BLaER1 (cell line): ENCODE results near the gene IGSF9B.

Experiments used
- H3K27ac ChIP-seq: shearing (Covaris generic); formaldehyde crosslinking; 2 replicates; pipeline ENCODE4 v1.8.1; 2022
- H3K27me3 ChIP-seq: shearing (Covaris generic); formaldehyde crosslinking; 2 replicates; pipeline ENCODE4 v1.8.1; 2022
- H3K36me3 ChIP-seq: shearing (Covaris generic); formaldehyde crosslinking; 2 replicates; pipeline ENCODE4 v1.8.1; 2022
- H3K4me1 ChIP-seq: shearing (Covaris generic); formaldehyde crosslinking; 2 replicates; pipeline ENCODE4 v1.8.1; 2022
- H3K4me2 ChIP-seq: shearing (Covaris generic); formaldehyde crosslinking; 2 replicates; pipeline ENCODE4 v1.8.1; 2022
- H3K4me3 ChIP-seq: shearing (Covaris generic); formaldehyde crosslinking; 2 replicates; pipeline ENCODE4 v1.8.1; 2022
- H3K9ac ChIP-seq: shearing (Covaris generic); formaldehyde crosslinking; 2 replicates; pipeline ENCODE4 v1.8.1; 2022
- H3K9me3 ChIP-seq: shearing (Covaris generic); formaldehyde crosslinking; 2 replicates; pipeline ENCODE4 v1.8.1; 2022
- H4K20me1 ChIP-seq: shearing (Covaris generic); formaldehyde crosslinking; 2 replicates; pipeline ENCODE4 v1.8.1; 2022
- Cebpa-rat ChIP-seq: shearing (Covaris generic); IDR thresholded peaks from 2 replicates; pipeline ENCODE4 v1.8.1; 2022

Gene IGSF9B

DNA sequence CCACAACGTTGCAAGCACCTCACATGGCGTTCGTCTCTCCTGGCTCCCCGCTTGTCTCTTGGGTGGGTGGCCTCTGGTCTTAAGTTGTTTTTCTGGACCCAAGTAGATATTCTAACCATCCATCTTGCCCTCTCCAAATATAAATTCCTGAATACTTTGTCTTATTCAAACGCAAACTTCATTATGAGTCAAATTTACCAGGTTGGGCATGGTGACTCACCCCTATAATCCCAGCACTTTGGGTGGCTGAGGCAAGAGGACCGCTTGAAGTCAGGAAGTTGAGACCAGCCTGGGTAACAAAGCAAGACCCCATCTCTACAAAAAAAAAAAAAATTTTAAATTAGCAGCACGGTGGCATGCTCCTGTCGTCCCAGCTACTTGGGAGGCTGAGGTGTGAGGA lies 5.1 kb upstream of the IGSF9B start:
- no peak for TF ChIP-seq Cebpa-rat
- Histone ChIP-seq H3K27me3 (no peaks in the 10 kb centered on the region), H3K4me2 (no peak overlapping the region), H3K9ac (no peak overlapping the region), H3K36me3 (no peaks in the 10 kb centered on the region), H4K20me1 (no peaks in the 10 kb centered on the region), H3K4me1 (no peaks in the 10 kb centered on the region), H3K4me3 (no peak overlapping the region), H3K27ac (no peak overlapping the region), H3K9me3 (no peaks in the 10 kb centered on the region)

DNA sequence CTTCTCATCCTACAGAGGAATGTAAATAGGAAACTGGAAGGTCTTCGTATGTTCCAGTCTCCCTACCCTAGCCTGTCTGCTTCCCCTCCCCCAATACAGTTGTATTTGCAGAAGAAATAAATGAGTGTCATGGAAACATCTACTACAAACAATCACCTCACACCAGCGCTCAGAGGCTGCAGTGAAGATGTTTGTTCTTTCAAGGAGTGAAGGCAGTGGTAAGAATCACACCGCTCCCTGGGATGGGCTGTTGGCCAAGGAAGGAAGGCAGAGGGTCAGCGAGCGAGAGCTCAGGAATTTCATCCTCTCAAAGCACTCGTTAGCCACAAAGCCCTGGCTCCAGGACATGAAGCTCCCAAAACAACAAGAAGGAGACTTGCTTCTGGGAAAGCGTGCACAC lies 1.1 kb upstream of the IGSF9B start:
- Histone ChIP-seq H3K9ac (no peak overlapping the region), H3K9me3 (no peaks in the 10 kb centered on the region), H3K4me1 (peaks cover 13% of the 10 kb centered on the region), H3K36me3 (no peaks in the 10 kb centered on the region), H3K4me3 (no peak overlapping the region), H3K27me3 (no peaks in the 10 kb centered on the region), H3K27ac (no peak overlapping the region), H4K20me1 (no peaks in the 10 kb centered on the region), H3K4me2 (no peak overlapping the region)
- no peak for TF ChIP-seq Cebpa-rat

DNA sequence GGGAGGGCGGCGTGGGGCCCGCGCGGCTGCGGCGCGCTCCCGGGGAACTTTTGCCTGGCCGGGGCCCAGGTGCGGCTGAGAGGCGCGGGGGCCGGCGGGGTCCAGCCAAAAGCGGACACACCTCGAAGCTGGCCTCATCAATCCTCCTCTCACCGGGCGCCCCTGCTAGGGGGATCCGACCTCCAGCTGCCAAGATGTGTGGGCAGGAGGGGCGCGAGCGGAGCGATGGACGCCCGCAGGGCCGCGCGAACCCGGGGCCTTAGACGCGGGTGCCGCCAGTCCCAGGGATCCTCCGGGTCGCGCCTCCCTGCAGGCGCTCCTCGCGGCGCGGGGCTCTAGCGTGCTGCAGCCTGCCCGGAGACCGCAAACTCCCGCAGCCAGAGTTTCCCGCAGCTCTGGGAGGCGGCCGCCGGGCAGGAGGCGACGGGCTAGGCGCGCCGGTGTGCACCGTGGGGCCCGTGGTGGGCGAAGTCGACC lies 785 bp downstream of the IGSF9B start:
- Histone ChIP-seq H3K4me3 (no peak overlapping the region), H3K36me3 (no peaks in the 10 kb centered on the region), H3K9me3 (no peaks in the 10 kb centered on the region), H3K4me2 (0 out of 2 replicates have a peak overlapping the region, but pooled peaks have one; percentile 75), H3K27me3 (no peaks in the 10 kb centered on the region), H3K27ac (no peak overlapping the region), H3K4me1 (peaks cover 32% of the 10 kb centered on the region), H4K20me1 (no peaks in the 10 kb centered on the region), H3K9ac (no peak overlapping the region)
- TF ChIP-seq Cebpa-rat, result no peak

DNA sequence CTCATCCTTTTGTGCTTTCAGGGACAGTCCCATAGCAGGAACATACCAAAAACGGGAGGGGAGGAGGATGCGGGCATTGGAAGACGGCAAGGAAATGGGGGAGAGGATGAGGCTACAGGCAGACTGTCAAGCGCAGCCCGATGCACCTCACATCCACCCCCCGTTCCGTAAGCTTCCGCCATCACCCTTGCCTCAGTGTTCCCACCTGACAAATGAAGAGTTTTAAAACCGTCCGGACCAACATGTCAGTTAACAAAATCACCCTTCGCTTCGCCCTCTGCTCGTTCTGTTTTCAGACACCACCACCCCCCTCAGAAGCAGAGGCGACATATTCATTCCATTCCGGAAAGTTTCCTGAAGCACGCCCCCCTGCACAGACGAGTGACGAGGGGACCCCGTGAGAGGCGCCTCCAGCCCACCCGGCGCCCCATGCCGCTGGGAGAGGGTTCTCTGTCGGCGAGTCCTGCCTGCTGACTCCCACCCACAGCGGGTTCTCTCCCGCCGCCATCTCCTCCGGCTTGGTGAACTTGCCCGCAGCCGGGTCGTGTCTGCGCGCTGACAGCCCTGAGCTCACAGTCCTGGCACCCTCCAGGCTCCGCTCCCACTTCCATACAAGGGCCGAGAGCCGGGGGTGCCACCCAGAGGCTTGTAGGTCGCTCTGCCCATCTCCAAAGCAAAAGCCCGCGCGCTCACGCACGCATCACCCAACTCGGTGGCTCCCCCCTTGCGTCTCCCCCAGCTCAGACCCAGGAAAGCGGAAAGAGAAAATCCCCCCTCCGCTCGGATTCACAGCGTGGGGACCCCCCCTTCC lies 1.5 kb downstream of the IGSF9B start:
- Histone ChIP-seq H3K9me3 (no peaks in the 10 kb centered on the region), H3K9ac (no peak overlapping the region), H3K27me3 (no peaks in the 10 kb centered on the region), H3K4me2 (no peak overlapping the region), H3K36me3 (no peaks in the 10 kb centered on the region), H3K27ac (no peak overlapping the region), H3K4me3 (no peak overlapping the region), H3K4me1 (peaks cover 39% of the 10 kb centered on the region), H4K20me1 (no peaks in the 10 kb centered on the region)
- TF ChIP-seq Cebpa-rat, result no peak

DNA sequence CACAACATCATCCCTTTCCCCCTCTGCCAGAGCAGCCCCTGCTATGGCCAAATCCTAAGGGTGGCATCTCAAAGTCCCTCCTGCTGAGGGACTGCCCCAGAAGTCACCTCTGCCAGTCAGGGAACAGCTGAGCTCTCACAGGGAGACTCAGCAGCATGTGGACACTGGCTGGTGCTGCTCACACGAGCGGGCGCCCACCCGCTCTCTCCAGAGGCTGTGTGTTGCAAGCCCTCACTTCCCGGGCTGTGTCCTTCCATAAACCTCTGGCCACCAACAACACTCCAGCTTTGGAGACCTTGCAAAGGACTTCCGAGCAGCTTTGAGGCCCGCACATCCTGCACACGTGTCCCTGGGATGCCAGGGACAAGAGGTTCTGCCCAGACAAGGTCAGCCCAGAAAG lies 2.8 kb downstream of the IGSF9B start:
- no peaks in the 10 kb centered on the region for H3K36me3 ChIP-seq
- no peak for TF ChIP-seq Cebpa-rat
- no peak overlapping the region for H3K4me2 ChIP-seq
- peaks cover 52% of the 10 kb centered on the region for H3K4me1 ChIP-seq
- no peak overlapping the region for H3K4me3 ChIP-seq
- no peak overlapping the region for H3K27ac ChIP-seq
- H3K9ac ChIP-seq, result no peak overlapping the region
- no peaks in the 10 kb centered on the region for H3K27me3 ChIP-seq
- no peaks in the 10 kb centered on the region for H3K9me3 ChIP-seq
- no peaks in the 10 kb centered on the region for H4K20me1 ChIP-seq

DNA sequence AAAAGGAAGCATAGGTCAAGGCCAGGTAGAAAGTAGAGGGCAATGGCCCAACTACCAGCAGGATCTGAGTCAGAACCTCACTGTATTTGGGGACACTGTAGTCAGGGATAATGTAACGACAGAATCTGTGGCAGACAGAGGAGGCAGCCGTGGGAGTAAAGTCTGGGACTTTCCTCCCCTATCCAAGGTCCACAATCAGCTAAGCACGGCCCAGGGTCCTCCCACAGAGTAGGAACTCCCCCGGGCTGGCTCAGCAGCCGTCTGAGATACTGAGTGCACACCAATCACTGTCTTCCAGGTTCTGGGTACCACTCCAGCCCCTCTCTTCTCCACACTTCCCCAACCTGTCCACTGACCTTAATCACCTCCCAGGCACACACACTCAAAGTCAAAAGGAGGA lies 3.2 kb downstream of the IGSF9B start:
- H3K4me3 ChIP-seq, result no peak overlapping the region
- no peak overlapping the region for H3K27ac ChIP-seq
- no peaks in the 10 kb centered on the region for H3K9me3 ChIP-seq
- peaks cover 57% of the 10 kb centered on the region for H3K4me1 ChIP-seq
- peak overlapping the region; percentile 94; the same call in 1 of the 2 replicates for H3K4me2 ChIP-seq
- H3K36me3 ChIP-seq, result no peaks in the 10 kb centered on the region
- no peak overlapping the region for H3K9ac ChIP-seq
- H4K20me1 ChIP-seq, result no peaks in the 10 kb centered on the region
- TF ChIP-seq Cebpa-rat, result no peak
- H3K27me3 ChIP-seq, result no peaks in the 10 kb centered on the region

DNA sequence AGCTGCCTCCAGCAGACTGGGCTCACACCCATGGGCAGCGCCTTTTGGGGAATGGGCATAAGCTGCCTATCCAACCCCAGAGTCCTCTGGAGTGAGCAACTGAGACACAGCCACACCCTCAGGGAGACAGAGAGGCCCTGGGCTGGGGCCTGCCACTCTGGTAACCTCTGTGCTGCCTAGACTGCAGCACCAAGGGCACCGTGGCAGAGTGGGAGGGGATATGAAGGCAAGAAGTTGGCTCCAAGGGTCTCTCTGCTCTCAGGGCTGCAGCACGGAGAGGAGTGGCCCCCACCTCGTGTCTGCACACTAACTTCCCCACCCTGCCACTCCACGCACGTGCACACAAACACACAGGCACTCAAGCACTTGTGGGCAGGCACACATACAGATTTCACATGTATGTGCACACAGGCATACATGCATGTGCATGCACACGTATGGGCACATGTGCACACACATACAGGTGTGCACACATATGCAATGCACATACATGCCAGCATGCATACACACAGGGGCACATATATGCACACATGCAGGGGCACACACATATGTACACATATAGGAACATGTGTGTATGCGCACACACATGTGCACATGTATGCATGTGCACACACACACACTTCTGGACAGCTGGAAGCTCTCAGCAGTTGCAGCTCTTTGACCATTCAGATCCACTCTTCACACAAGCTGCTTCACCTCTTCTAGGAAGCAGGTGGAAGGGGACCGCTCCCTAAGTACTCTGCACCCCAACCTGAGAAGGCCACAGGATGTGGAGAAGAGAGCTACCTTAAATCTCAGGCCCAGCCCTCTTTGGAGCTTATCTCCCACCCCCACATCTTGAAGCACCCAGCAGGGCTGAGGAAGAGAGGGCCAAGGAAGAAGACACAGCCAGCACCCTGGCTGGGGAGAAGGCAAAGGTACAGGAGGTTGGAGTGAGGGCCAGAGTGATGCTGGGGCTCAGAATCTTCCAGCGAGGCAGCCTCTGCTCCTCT lies 4.3 kb downstream of the IGSF9B start:
- Histone ChIP-seq H3K36me3 (no peaks in the 10 kb centered on the region), H3K27me3 (no peaks in the 10 kb centered on the region), H3K4me3 (no peak overlapping the region), H3K9me3 (no peaks in the 10 kb centered on the region), H4K20me1 (peaks cover 3% of the 10 kb centered on the region; the same call in 1 of the 2 replicates), H3K9ac (no peak overlapping the region), H3K27ac (no peak overlapping the region), H3K4me1 (peaks cover 67% of the 10 kb centered on the region), H3K4me2 (peak overlapping the region; percentile 94)
- TF ChIP-seq Cebpa-rat, result no peak

DNA sequence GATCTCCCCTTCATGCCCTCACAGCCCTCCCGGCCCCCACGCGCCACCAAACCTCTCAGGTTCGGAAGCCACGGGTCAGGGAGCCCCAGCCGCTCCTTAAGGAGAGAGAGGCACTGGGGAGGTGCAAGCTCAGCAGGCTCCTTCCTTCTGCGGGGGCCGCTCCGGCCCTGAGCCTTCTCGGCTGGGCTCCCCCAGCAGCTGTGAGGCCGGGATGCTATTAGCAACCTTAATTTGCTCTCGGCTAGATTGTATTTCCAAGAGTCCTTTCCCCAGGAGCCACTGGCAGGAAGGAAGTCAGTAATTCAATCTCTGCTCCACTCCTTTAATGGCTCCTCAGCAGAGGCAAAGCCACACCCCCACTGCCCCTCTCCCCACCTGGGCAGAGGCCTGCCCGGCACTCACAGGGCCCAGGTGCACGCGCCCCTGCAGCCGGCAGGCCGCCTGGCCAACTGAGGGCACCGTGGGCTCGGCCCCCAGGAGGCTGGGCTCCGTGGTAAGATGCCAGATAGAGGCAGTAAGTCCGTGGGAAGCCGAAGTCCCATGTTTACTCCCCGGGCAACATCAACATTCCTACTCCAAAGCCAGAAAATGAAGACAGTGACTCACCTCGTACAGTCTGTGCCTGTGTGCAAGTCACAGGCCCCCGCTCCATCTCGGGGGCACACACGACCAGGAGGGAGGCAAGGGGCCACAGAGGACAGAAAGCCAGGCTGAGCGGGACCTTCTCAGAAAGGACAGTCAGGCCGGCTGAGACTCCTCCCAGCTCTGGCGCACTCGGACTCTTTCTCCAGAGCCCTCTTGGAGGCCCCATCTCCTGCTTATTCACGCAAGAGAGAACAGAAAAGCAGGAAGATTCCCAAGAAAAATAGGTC lies 5.2 kb downstream of the IGSF9B start:
- Histone ChIP-seq H3K4me3 (peak overlapping the region; percentile 51), H3K4me2 (peak overlapping the region; percentile 94), H3K4me1 (peaks cover 76% of the 10 kb centered on the region), H3K36me3 (no peaks in the 10 kb centered on the region), H3K9ac (peak overlapping the region; percentile 62; the same call in 1 of the 2 replicates), H3K27ac (peak overlapping the region; percentile 75), H4K20me1 (peaks cover 12% of the 10 kb centered on the region), H3K27me3 (no peaks in the 10 kb centered on the region), H3K9me3 (no peaks in the 10 kb centered on the region)
- TF ChIP-seq Cebpa-rat, result no peak

DNA sequence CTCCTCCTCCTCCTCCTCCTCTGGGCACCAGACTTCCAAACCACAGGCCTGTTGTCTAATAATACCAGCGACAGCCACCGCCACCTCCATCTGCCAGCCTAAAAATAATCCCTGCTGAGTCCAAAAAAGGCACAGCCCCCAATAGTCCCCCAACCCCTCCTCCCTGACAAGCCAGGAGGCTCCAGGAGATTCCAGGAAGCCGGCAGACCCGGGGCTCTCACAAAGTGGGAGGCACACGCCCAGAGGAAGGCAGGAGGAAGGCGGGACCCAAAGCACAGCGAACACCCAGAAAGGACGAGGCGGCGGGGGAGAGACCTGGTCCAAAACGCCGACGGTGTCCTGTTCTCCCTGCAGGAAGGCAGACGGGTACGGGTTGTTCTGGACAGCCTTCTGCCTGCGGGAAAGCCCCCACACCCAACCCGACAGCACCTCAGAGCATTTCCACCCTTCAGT lies 5.9 kb downstream of the IGSF9B start:
- Histone ChIP-seq H3K4me3 (peak overlapping the region; percentile 51), H4K20me1 (peaks cover 19% of the 10 kb centered on the region), H3K4me1 (peaks cover 83% of the 10 kb centered on the region), H3K36me3 (no peaks in the 10 kb centered on the region), H3K27ac (peak overlapping the region; percentile 75), H3K9me3 (no peaks in the 10 kb centered on the region), H3K27me3 (no peaks in the 10 kb centered on the region), H3K4me2 (peak overlapping the region; percentile 94), H3K9ac (peak overlapping the region; percentile 62; the same call in 1 of the 2 replicates)
- no peak for TF ChIP-seq Cebpa-rat
